Activated naive CD8-positive, alpha-beta T cell treated with anti-CD3 and anti-CD28 coated beads, Interleukin-2, amount 50 U/mL, for 24 hours (primary cell): ENCODE results near the gene VWA7.

Experiments used
- ATAC-seq: fragments of 150-1000 bp; cut with Tn5 transposase; one replicate; pipeline ENCODE4 v1.10.0; 2021
- DNase-seq: peaks from one replicate; pipeline ENCODE4 v3.0.0; 2021
- H3K27ac Mint-ChIP-seq: one replicate; pipeline ENCODE4 v1.8.0; 2021; ENCODE audit warnings: mild to moderate bottlenecking, mixed read lengths
- H3K27me3 Mint-ChIP-seq: one replicate; pipeline ENCODE4 v1.8.0; 2021; ENCODE audit warnings: mixed read lengths
- H3K36me3 Mint-ChIP-seq: one replicate; pipeline ENCODE4 v1.8.0; 2021; ENCODE audit warnings: low read depth, mixed read lengths
- H3K4me1 Mint-ChIP-seq: one replicate; pipeline ENCODE4 v1.8.0; 2021; ENCODE audit warnings: mixed read lengths
- H3K4me3 Mint-ChIP-seq: one replicate; pipeline ENCODE4 v1.8.0; 2021; ENCODE audit warnings: mild to moderate bottlenecking, moderate library complexity, mixed read lengths
- H3K9me3 Mint-ChIP-seq: one replicate; pipeline ENCODE4 v1.8.0; 2021; ENCODE audit warnings: mixed read lengths

The VWA7 gene

DNA sequence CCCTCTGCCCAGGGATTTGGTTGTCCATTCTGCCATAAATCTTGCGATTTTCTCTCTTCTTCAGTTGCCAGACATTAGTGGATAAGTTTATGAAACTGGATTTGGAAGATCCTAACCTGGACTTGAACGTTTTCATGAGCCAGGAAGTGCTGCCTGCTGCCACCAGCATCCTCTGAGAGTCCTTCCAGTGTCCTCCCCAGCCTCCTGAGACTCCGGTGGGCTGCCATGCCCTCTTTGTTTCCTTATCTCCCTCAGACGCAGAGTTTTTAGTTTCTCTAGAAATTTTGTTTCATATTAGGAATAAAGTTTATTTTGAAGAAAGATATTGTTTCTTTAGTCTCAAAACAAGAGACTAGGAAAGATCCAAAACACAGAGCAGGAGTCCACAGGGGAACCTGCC is 14.8 kb downstream of the VWA7 start, which contains the start of gene SAPCD1:
Gene SAPCD1, plus strand, starts transcription at position 301 of the 400 bp plus-strand sequence. CDS start 399 bp downstream, outside the sequence.
- DNase-seq (no peak), ATAC-seq (no peak)
- Mint-ChIP-seq H3K9me3 (no peaks in the 10 kb centered on the region), H3K27ac (no peak within 1 kb of the TSS), H3K4me1 (peaks cover 2% of the 10 kb centered on the region), H3K27me3 (no peaks in the 10 kb centered on the region), H3K36me3 (peaks cover 51% of the 10 kb centered on the region), H3K4me3 (no peak within 1 kb of the TSS)

DNA sequence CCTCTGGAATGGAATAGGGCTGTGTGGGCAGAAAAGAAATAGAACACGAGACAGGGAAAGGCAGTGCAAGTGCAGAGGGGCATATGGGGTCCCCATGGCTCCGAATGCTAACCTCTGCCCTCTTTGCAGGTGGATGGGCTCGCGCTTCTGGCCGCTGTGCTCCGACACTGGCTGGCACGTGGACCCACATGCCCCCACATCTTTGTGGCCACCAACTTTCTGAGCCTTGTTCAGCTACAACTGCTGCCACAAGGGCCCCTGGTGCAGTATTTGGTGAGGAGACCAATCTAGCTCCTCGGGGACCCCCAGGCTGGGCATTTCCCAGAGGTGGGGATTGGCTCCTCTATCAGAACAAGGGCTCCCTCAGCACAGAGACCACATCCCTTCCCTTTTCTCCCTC is 15.8 kb downstream of the VWA7 start:
- Mint-ChIP-seq H3K36me3 (peaks cover 53% of the 10 kb centered on the region), H3K27me3 (no peaks in the 10 kb centered on the region), H3K27ac (no peak overlapping the region), H3K4me3 (no peak overlapping the region), H3K4me1 (peaks cover 2% of the 10 kb centered on the region), H3K9me3 (no peaks in the 10 kb centered on the region)
- no peak for DNase-seq
- no peak for ATAC-seq

DNA sequence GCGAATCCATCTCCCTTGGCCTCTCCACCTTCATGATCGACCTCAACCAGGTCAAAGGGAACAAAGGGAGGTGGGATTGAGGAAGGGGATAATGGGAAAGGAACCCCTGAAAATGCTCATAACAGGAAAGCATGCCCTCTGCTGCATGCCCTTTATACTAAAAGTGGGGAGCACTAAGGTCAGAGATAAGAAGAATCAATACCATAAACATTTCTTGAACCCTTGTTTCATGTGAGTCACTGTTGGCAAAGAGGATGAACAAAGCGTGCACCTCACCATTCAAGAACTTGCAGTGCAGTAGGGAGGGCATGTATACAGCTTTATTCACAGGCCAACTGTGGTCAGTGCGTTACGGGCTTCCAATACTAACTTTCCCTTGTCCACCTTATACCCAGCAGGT is 16.3 kb downstream of the VWA7 start:
- no peak for ATAC-seq
- H3K27ac Mint-ChIP-seq: no peak overlapping the region
- no peaks in the 10 kb centered on the region for H3K9me3 Mint-ChIP-seq
- DNase-seq: no peak
- H3K4me1 Mint-ChIP-seq: peaks cover 2% of the 10 kb centered on the region
- H3K36me3 Mint-ChIP-seq: peaks cover 53% of the 10 kb centered on the region
- no peak overlapping the region for H3K4me3 Mint-ChIP-seq
- no peaks in the 10 kb centered on the region for H3K27me3 Mint-ChIP-seq

DNA sequence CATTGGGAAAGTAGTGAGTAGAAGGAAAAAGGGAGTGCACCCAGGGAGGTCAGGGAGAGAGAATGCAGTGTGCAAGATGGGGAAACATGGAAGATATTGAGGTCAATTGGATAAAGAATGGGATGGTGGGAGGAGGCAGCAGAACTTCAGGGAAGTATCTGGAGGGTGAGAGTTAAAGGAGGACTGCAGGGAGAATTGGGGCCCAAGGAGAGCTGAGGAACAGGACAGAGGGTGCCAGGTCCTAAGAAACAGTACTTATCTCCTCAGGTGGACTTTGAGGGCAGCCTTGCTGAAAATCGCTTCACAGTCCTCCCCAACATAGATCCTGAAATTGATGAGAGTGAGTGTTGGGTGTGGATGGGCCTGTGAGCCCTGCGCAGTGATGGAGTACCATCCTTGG is 18.8 kb downstream of the VWA7 start:
- no peak overlapping the region for H3K4me3 Mint-ChIP-seq

DNA sequence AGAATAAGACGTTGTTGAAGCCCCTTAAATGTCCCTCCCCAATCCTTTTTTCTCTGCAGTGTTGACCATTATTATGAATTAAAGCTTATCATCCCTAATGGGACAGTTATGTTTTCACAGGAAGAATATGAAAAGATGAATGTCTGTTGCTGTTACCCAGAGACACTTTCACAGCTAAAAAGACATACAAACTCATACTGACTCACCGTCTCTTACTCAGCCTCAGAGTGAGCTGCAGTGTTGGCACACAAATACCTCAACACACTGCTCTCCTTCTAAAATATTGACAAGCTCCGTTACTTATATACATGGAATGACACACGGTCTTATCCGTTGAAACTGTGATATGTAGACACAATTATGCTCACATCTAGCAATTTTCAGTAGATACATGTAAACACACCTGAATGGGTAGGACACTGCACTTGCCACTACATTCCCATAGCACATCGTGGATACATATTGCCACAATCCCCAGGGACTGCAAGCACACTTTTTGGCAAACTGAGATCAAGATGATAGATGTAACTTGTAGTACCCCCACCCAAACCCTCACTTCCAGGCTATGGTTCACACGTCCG is 24.3 kb downstream of the VWA7 start:
- Mint-ChIP-seq H3K27ac (no peak overlapping the region), H3K9me3 (no peaks in the 10 kb centered on the region), H3K36me3 (peaks cover 17% of the 10 kb centered on the region), H3K4me3 (no peak overlapping the region), H3K4me1 (no peaks in the 10 kb centered on the region), H3K27me3 (no peaks in the 10 kb centered on the region)
- DNase-seq (no peak), ATAC-seq (no peak)

More for the DNA sequence above, 18.8 kb downstream of the VWA7 start:
- Mint-ChIP-seq H3K27me3 (no peaks in the 10 kb centered on the region), H3K9me3 (no peaks in the 10 kb centered on the region), H3K36me3 (peaks cover 44% of the 10 kb centered on the region), H3K27ac (no peak overlapping the region), H3K4me1 (no peaks in the 10 kb centered on the region)
- DNase-seq (no peak), ATAC-seq (no peak)

DNA sequence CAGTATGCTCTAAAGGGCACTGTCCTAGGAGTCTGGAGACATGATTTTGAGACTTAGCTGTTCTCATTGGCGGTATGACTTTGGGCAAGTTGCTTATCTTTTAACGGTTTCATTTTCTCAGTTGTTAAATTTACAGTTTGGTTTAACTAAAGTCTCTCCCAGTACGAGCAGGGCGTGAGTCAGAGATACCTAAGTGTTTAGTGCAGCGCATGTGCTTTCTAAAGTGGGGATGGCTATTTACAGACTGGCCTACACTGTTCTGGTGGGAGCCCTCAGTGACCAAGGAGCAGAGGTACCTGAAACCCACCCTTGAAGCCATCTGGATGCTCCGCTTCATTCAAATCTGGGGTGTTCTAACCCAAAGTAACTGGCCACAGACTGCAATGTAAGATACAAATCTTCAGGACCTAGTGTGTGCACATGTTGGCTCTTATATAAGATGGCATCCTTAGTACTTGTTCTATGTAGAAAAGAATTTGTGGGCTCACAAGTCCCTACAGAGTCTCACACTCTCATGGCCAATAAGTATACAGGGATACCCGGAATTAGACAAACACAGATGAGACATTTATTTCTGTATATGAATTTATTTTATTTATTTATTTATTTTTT is 26.6 kb downstream of the VWA7 start:
- no peak for ATAC-seq

DNA sequence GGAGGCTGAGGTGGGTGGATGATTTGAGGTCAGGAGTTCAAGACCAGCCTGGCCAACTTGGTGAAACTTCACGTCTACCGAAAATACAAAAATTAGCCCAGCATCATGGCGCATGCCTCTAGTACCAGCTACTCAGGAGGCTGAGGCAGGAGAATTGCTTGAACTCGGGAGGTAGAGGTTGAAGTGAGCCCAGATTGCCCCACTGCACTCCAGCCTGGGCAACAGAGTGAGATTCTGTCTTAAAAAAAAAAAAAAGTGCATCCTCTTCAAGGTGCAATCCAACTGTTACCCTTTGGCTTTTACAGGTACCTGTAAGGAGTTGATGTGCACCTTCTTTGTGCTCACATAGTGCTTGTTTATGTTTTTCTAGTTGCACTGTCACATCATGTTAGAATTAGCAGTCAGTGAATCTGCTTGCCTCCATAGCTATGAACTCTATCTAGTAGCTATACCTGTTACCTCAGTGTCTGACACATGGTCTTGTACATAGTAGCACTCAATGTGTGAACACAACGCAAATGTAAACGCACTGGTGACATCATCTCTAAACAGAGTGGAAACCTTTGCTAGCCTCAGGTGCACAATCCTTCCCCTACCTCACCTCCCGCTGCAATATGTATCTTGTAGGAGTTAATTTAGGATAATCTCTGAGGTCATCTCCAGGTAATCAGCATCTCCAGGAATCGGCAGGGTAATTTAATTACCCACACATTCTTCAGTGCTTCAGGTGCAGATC is 27.7 kb downstream of the VWA7 start:
- Mint-ChIP-seq H3K4me3 (no peak overlapping the region), H3K27ac (no peak overlapping the region), H3K36me3 (peaks cover 32% of the 10 kb centered on the region), H3K27me3 (no peaks in the 10 kb centered on the region), H3K9me3 (no peaks in the 10 kb centered on the region), H3K4me1 (no peaks in the 10 kb centered on the region)
- ATAC-seq (no peak), DNase-seq (no peak)

More for the DNA sequence above, 26.6 kb downstream of the VWA7 start:
- Mint-ChIP-seq H3K27ac (no peak overlapping the region), H3K4me3 (no peak overlapping the region), H3K4me1 (no peaks in the 10 kb centered on the region), H3K36me3 (peaks cover 28% of the 10 kb centered on the region), H3K9me3 (no peaks in the 10 kb centered on the region), H3K27me3 (no peaks in the 10 kb centered on the region)
- DNase-seq: no peak

DNA sequence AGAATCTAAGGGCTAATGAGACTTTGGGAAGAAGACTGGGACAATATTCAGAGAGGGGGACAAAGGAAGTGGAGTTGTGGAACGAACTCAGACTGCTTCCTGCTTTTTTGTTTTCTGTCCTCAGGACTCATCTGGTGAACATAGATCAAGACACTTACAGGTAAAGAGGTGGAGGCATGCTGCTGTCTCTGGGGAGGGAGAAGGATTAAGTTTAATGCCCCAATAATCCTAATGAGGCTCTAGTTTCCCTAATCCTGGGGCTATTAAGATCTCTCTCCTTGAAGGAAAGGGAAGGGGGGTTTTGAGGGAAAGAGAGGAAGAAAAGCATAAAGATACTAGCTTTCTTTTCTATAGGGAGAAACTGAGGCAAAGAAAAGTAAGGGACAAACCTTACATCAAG is 32.7 kb downstream of the VWA7 start:
- Mint-ChIP-seq H3K27ac (no peak overlapping the region), H3K4me3 (no peak overlapping the region), H3K27me3 (peaks cover 3% of the 10 kb centered on the region), H3K4me1 (peaks cover 23% of the 10 kb centered on the region), H3K36me3 (peaks cover 62% of the 10 kb centered on the region), H3K9me3 (no peaks in the 10 kb centered on the region)
- no peak for ATAC-seq
- no peak for DNase-seq

DNA sequence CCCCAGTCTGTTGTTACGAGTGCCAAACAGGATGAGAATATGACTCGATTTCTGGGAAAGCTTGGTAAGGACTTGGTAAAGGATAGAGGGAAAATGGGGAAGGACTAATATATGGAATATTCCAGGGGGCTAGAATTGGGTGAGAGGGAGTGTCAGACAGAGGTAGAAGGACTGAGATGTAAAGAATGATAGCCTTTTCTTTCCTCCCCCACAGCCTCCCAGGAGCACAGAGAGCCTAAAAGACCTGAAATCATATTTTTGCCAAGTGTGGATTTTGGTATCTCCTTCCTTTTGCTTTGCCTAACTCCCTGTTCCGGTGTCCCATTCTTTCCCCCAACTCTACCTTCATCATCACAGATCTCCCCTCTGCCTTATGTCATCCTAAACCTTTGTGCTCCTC is 34.2 kb downstream of the VWA7 start:
- Mint-ChIP-seq H3K9me3 (no peaks in the 10 kb centered on the region), H3K27ac (no peak overlapping the region), H3K36me3 (peaks cover 56% of the 10 kb centered on the region), H3K4me3 (no peak overlapping the region), H3K4me1 (peaks cover 37% of the 10 kb centered on the region), H3K27me3 (peaks cover 3% of the 10 kb centered on the region)
- no peak for ATAC-seq
- DNase-seq: no peak

DNA sequence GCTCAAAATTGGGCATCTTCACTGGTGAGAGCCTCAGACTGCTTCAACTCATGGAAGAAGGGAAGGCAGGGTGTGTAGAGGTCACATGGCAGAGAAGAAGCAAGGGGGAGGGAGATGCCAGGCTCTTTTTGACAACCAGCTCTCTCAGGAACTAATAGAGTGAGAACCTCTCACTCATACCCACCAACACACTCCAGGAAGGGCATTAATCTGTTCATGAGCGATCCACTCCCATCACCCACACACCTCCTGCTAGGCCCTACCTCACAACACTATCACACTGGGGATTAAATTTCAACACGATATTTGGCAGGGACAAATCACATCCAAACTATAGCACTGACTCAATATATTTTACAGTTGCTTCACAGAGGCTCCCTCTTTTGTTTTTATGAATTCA is 35.3 kb downstream of the VWA7 start:
- H3K27me3 Mint-ChIP-seq: peaks cover 3% of the 10 kb centered on the region
- H3K36me3 Mint-ChIP-seq: peaks cover 48% of the 10 kb centered on the region
- H3K27ac Mint-ChIP-seq: peak overlapping the region; percentile 83
- H3K9me3 Mint-ChIP-seq: no peaks in the 10 kb centered on the region
- H3K4me1 Mint-ChIP-seq: peaks cover 48% of the 10 kb centered on the region
- ATAC-seq: no peak
- H3K4me3 Mint-ChIP-seq: peak overlapping the region; percentile 97
- DNase-seq: no peak

DNA sequence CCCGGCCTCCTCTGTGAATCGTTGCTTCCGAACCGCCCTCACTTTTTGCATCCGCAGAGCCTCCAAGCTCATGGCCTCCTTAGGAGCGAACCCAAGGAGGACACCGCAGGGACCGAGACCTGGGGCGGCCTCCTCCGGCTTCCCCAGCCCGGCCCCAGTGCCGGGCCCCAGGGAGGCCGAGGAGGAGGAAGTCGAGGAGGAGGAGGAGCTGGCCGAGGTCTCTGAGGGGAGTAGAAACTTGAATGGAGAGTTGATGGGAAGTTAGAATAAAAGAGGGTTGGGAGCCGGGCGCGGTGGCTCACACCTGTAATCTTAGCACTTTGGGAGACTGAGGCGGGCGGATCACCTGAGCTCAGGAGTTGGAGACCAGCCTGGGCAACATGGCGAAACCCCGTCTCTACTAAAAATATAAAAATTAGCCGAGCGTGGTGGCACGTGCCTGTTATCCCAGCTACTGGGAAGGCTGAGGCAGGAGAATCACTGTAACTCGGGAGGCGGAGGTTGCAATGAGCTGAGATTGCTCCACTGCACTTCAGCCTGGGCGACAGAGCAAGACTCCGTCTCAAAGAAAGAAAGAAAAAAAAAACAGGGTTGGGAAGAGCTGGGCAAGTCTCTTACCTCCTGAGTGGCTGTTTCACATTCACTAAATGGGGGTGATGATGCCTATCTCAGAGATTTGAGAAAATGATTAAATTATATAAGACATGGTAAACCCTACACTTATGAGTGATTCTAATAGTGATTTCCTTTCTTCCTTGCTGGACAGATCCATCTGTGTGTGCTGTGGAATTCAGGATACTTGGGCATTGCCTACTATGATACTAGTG is 36.5 kb downstream of the VWA7 start:
- H3K27ac Mint-ChIP-seq: peak overlapping the region; percentile 83
- ATAC-seq (no peak), DNase-seq (no peak)
- peaks cover 3% of the 10 kb centered on the region for H3K27me3 Mint-ChIP-seq
- peaks cover 44% of the 10 kb centered on the region for H3K36me3 Mint-ChIP-seq
- H3K4me3 Mint-ChIP-seq: peak overlapping the region; percentile 97
- H3K9me3 Mint-ChIP-seq: no peaks in the 10 kb centered on the region
- H3K4me1 Mint-ChIP-seq: peaks cover 52% of the 10 kb centered on the region

DNA sequence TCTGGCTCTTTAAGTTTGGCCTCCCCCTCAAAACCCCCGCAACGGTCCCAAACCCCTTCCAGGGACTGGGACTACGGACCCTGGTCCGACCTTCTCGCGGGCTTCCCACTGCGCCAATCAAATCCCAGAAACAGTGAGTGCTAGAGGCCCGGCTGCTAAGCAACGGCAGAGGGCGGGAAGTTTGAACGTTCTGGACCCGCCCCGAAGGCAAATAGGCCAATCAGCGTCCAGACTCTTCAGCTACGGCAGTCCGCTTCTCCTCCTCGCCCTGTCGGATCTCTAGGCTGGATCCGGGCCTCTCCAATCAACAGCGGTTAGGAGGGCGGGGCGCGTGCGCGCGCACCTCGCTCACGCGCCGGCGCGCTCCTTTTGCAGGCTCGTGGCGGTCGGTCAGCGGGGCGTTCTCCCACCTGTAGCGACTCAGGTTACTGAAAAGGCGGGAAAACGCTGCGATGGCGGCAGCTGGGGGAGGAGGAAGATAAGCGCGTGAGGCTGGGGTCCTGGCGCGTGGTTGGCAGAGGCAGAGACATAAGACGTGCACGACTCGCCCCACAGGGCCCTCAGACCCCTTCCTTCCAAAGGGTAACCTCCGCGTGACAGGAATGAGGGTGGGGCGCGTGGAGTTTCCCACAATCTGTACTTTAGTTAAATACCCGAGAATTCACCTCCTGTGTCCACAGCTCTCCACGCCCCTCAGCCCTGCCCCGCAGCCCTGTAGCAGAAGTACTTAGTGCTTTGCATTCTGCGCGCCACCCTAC is 37.3 kb downstream of the VWA7 start, which contains the start of gene MSH5:
Gene MSH5, plus strand, starts transcription at position 367 of the 758 bp plus-strand sequence. CDS start 462 bp downstream, outside the sequence.
- ATAC-seq: peak; percentile 89
- Mint-ChIP-seq H3K4me1 (peaks cover 52% of the 10 kb centered on the region), H3K27me3 (peaks cover 3% of the 10 kb centered on the region), H3K4me3 (peak within 1 kb of the TSS; percentile 97), H3K27ac (peak within 1 kb of the TSS; percentile 83), H3K9me3 (no peaks in the 10 kb centered on the region), H3K36me3 (peaks cover 46% of the 10 kb centered on the region)
- DNase-seq: peak; percentile 97

DNA sequence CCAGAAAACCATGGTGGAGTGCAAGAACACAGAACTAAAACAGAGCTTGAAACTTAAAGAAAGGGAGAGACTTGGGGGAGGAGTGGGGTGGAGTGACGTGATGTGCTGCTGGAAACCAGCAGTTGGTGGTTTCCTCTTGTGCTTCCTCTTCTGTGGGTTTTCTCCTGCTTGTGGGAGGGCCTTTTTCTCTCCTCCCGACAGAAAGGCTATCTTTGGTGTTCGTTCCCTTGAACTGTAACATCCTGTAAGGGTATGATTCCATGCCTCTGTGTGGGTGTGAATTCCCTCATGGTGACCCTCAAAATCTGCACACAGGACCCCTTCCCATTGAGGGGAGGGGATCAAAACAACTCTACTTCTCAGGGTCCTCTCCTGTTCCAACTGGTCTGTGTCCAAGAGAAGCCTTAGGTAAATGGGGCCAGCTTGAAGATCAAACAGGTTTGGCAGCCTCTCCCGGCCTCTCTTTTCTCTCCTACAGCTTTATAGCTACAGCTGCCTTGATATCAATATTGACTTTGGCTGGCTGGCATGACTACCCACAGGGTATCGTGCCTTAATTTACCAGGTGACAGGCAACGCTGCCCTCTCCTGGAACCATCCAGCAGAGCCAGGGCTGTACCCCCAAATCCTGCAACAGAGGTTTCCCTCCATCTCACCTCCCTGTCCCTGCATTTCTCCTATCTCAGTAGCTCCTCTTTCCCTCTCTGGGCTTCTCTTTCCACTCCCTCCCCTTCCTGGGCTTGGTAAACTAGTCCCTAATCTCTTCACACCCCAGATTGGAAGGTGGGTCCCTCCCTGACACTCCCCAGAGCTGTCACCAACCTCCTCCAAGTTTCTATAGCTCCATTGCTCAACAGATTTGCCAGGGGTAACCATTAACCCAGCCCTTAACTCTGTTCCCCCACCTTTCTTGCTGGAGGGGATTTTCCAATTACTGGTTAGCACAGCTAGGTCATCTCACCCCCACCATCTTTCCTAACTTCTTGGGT is 38.8 kb downstream of the VWA7 start:
- peaks cover 49% of the 10 kb centered on the region for H3K36me3 Mint-ChIP-seq
- H3K27me3 Mint-ChIP-seq: peaks cover 3% of the 10 kb centered on the region
- H3K9me3 Mint-ChIP-seq: no peaks in the 10 kb centered on the region
- H3K4me3 Mint-ChIP-seq: peak overlapping the region; percentile 97
- H3K4me1 Mint-ChIP-seq: peaks cover 65% of the 10 kb centered on the region
- peak; percentile 68 for DNase-seq
- ATAC-seq: no peak
- peak overlapping the region; percentile 83 for H3K27ac Mint-ChIP-seq
